Heart left ventricle (tissue), 16 donors: Measurements from ENCODE around the gene BOK. TPM values are rescaled to one million over a fixed set of nuclear protein-coding genes. Genes with fewer than 3 reads are reported as not detected.
A peak's percentile ranks its signal among the peaks of the same experiment; 100 is the strongest.

Experiments
- ATAC-seq, 4 donors: fragments of 200-7000 bp; cut with Tn5 transposase; one replicate each; pipeline ENCODE4 v1.9.1; 2020 to 2022; ENCODE audit warnings: moderate library complexity in 4 of 4, mild to moderate bottlenecking in 3 of 4, moderate number of reproducible peaks in 1 of 4
- DNase-seq, 5 donors: peaks; one replicate each; pipeline ENCODE4 v3.0.0-alpha.2; 2020
- H3K27ac ChIP-seq, 12 donors: fragments of 200-600 bp; sonication (generic) in 4 of 12; one replicate each; pipeline versions ENCODE4 v1.5.0 to v1.8.0; 2016 to 2022; ENCODE audit warnings: mild to moderate bottlenecking in 2 of 12
- H3K27me3 ChIP-seq, 9 donors: fragments of 200-600 bp; sonication (generic) in 2 of 9; one replicate each; pipeline versions ENCODE4 v1.5.1 to v1.8.0; 2016 to 2022; ENCODE audit warnings: mild to moderate bottlenecking in 3 of 9
- H3K36me3 ChIP-seq, 9 donors: fragments of 200-600 bp; sonication (generic) in 2 of 9; one replicate each; pipeline versions ENCODE4 v1.5.0 to v1.8.0; 2018 to 2022; ENCODE audit warnings: mild to moderate bottlenecking in 2 of 9
- H3K4me1 ChIP-seq, 12 donors: fragments of 200-600 bp; sonication (generic) in 4 of 12; one replicate each; pipeline versions ENCODE4 v1.5.0 to v1.8.0; 2016 to 2022; ENCODE audit warnings: mild to moderate bottlenecking in 3 of 12
- H3K4me3 ChIP-seq, 12 donors: fragments of 200-600 bp; sonication (generic) in 4 of 12; one replicate each; pipeline versions ENCODE4 v1.5.0 to v1.8.0; 2017 to 2022; ENCODE audit warnings: mild to moderate bottlenecking in 9 of 12, moderate library complexity in 4 of 12
- H3K9me3 ChIP-seq, 12 donors: fragments of 200-600 bp; sonication (generic) in 4 of 12; one replicate each; pipeline versions ENCODE4 v1.5.0 to v1.8.0; 2016 to 2022; ENCODE audit warnings: mild to moderate bottlenecking in 1 of 12
- CTCF ChIP-seq, 12 donors: fragments of 200-600 bp; sonication (generic) in 4 of 12; IDR thresholded peaks; one replicate each; pipeline versions ENCODE4 v1.5.0 to v1.8.0; 2018 to 2022; ENCODE audit warnings: antibody characterized with exemption in 12 of 12, mild to moderate bottlenecking in 5 of 12
- POLR2A ChIP-seq, 2 donors: fragments of 450-650 bp; IDR thresholded peaks; one replicate each; pipeline ENCODE4 v1.6.1; 2017; ENCODE audit warnings: antibody characterized with exemption in 2 of 2, mild to moderate bottlenecking in 2 of 2, moderate library complexity in 2 of 2
- WGBS, 4 donors: extraction: QIAGEN DNeasy Blood & Tissue Kit in 2 of 4; methylation state at CpG; one replicate each; pipeline versions ENCODE4 v1.1.5 to v1.1.7; 2013 to 2018; 5-methylcytosine and 5-hydroxymethylcytosine counted together
- intact Hi-C, 10 donors: fragments of 100-400 bp; cut with DNase I; formaldehyde crosslinking; loops; one replicate each; pipeline versions ENCODE4 v1.11.1 to v1.14.2; 2022
- polyA plus RNA-seq, 2 donors: library from polyadenylated mRNA; stranded (reverse); fragments of 200-250 nt; gene quantifications; one replicate each; pipeline ENCODE4 v1.2.3, GENCODE V29; 2013
- total RNA-seq, 9 donors: library from RNA; depleted of rRNA in 2 of 9; stranded (reverse); fragments of >200 nt in 2 of 9; fragmentation: NEBNext Ultra II Directional in 3 of 9; extraction: Animal tissue kit (Norgen Biotek cat#: 25700) in 3 of 9; gene quantifications; one replicate each; pipeline versions ENCODE4 v1.1.0 to v1.2.4, GENCODE V29; 2016 to 2023
- donor health status: ischemic (EF 13 %, LVEDD 7.1; RV severe dilation, severe dysfunction).
- donor health status: healthy with polysubstance abuse.
- donor health status: DM: no; HTN: yes; CAD: no.
- donor health status: DM: no; HTN: no; CAD: no.
- donor health status: ischemic (EF 25% LVEDD 6.9; RV normal size, moderate dysfunction).
- donor health status: ischemic (EF 25% LVEDD 5.7; RV mildly dilated, moderate dysfunction).
- donor health status: healthy.
- donor health status: DM: yes; HTN: yes; CAD: no.
- donor health status: ischemic (EF 35%, LVEDD 5.7; RV mildly dilated, moderate dysfunction).
- donor health status: nonischemic (EF 11% LVEDD 7.7; RV severe dilation, severe dysfunction).
- donor health status: DM: yes; HTN: yes; CAD: no.
- donor health status: PGD.
- donor health status: ischemic (EF 29% LVEDD 5.4; RV normal size, mild dysfunction).
- donor health status: nonischemic (EF 23%, LVEDD 6.1; RV moderate dilation, normal function).

The BOK gene
- total and polyA plus RNA-seq, 11 donors = 1.4 to 22.3 (median 8.4) TPM

- no peaks in the 10 kb centered on the region for H3K9me3 ChIP-seq
- intact Hi-C loops = no loop called here
- 84 to 90% (median 86%) methylated on average over 7 of the region's 7 CpGs for WGBS, 4 donors
- DNase-seq (peak in 1 of 5 donors; percentile 7), ATAC-seq (no peak)
- peaks cover 0 to 21% (median 4%) of the 10 kb centered on the region in 12 donors for H3K4me1 ChIP-seq
- no peak overlapping the region for H3K27ac ChIP-seq
- H3K4me3 ChIP-seq = no peak overlapping the region
- no peak for TF ChIP-seq CTCF (IDR thresholded peaks at IDR 0.05)
- TF ChIP-seq POLR2A (IDR thresholded peaks at IDR 0.05) = no peak
- H3K27me3 ChIP-seq = no peaks in the 10 kb centered on the region
- H3K36me3 ChIP-seq = peaks cover 0 to 12% (median 4%) of the 10 kb centered on the region in 9 donors
Observed at GRCh38 chr2:241574911-241575623, 16.5 kb downstream of the BOK start.

DNA sequence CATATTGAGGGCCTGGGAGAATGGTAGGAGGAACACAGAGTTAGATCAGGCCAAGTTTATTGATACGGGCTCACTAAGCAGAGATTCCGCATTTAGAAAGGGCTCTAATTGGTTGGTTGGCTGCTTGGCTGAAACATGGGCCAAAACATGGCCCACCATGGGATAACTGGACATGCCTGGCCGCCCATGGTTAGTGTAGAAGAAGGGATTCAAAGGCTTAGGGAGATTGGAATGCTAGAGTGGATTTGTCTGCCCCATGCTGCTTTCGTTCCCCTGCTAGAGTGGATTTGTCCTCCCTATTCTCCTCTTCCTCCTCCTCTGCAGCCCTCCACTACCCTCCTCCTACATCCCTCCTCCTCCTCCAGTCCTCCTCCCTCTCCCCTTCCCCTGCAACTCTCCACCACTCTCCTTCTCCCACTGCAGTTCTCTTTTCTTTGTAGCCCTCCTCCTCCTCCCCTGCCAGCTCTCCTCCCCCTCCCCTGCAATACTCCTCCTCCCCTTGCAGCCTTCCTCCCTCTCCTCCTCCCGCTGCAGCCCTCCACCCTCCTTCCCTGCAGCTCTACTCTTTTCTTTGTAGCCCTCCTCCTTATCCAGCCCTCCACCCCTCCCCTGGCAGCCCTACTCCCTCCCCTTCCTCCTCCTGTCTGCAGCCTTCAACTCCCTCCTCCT is 17.2 kb downstream of the BOK start:
- TF ChIP-seq CTCF (IDR thresholded peaks at IDR 0.05) = no peak
- no peak for TF ChIP-seq POLR2A (IDR thresholded peaks at IDR 0.05)
- H3K9me3 ChIP-seq = no peaks in the 10 kb centered on the region
- ATAC-seq (peak in 1 of 4 donors; percentile 19), DNase-seq (no peak)
- no peak overlapping the region for H3K27ac ChIP-seq
- WGBS, 4 donors = 71 to 92% (median 85%) methylated on average over 5 of the region's 5 CpGs
- H3K4me3 ChIP-seq = no peak overlapping the region
- H3K4me1 ChIP-seq = peaks cover 0 to 21% (median 4%) of the 10 kb centered on the region in 12 donors
- intact Hi-C loops = no loop called here
- H3K27me3 ChIP-seq = no peaks in the 10 kb centered on the region
- H3K36me3 ChIP-seq = peaks cover 0 to 12% (median 5%) of the 10 kb centered on the region in 9 donors

- Histone ChIP-seq H3K36me3 (peaks cover 0 to 12% (median 5%) of the 10 kb centered on the region in 9 donors), H3K27ac (no peak overlapping the region), H3K4me3 (no peak overlapping the region), H3K27me3 (no peaks in the 10 kb centered on the region), H3K9me3 (no peaks in the 10 kb centered on the region), H3K4me1 (peaks cover 0 to 16% (median 4%) of the 10 kb centered on the region in 12 donors)
- intact Hi-C loops = no loop called here
- ATAC-seq = peak in 1 of 4 donors; percentile 19
- TF ChIP-seq CTCF (IDR thresholded peaks at IDR 0.05) (no peak), POLR2A (IDR thresholded peaks at IDR 0.05) (no peak)
- WGBS, 4 donors = 85 to 88% (median 86%) methylated on average over 13 to 14 of the region's 14 CpGs
- no peak for DNase-seq
Observed at GRCh38 chr2:241576293-241576654, 17.7 kb downstream of the BOK start.

DNA sequence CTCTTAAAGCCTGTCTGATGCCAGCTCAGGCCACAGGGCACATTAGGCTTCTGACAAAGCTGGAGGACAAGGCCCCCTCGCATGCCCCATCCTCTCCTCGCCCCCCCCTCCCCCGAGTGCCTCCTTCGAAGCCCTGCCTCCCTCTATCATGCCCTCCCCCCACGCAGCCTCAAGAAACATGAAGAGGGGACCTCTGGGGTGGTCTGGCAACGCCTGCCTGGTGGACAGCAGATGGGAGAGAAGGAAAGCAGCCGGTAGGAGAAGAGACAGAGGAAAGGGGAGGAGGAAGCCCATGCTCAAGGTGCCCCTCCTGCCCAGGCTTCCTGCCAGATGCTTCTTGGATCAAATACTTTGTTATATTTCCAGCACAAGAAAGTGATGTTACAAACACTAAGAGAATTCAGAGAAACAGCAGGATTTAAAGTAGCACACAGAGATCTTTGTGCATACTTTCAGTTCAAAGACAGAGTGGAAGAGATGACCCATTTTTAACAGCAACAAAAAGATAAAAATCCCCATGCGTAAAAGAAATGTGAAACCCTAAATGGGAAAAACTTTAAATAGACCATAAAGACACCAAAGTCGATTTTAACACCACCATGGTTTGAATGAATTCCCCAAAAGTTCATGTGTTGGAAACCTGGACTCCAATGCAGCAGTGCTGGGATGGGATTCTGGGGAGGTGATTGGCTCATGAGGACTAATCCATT is 19.0 kb downstream of the BOK start:
- H3K36me3 ChIP-seq = peaks cover 0 to 19% (median 10%) of the 10 kb centered on the region in 9 donors
- no peaks in the 10 kb centered on the region for H3K27me3 ChIP-seq
- intact Hi-C loops = no loop called here
- ATAC-seq (no peak), DNase-seq (no peak)
- H3K4me3 ChIP-seq = no peak overlapping the region
- H3K4me1 ChIP-seq = peaks cover 0 to 12% (median 4%) of the 10 kb centered on the region in 12 donors
- TF ChIP-seq POLR2A (IDR thresholded peaks at IDR 0.05) (no peak), CTCF (IDR thresholded peaks at IDR 0.05) (no peak)
- peak overlapping the region in 1 of 12 donors; percentile 9 for H3K27ac ChIP-seq
- WGBS, 4 donors = 50 to 66% (median 54%) methylated on average over 9 of the region's 9 CpGs
- H3K9me3 ChIP-seq = no peaks in the 10 kb centered on the region
